ENCODE data around the gene SIDT1.

SIDT1 gene

GRCh38 chr3:113560271-113560670, 27.9 kb downstream of the SIDT1 start:
- TF ChIP-seq ZBTB7A (IDR thresholded peaks at IDR 0.05; ENCODE audit: low read depth) (no peak), TCF12 (IDR thresholded peaks at IDR 0.05; ENCODE audit: low read depth) (no peak), TEAD4 (IDR thresholded peaks at IDR 0.05) (no peak), RAD21 (IDR thresholded peaks at IDR 0.05; ENCODE audit: low read depth) (no peak), REST (IDR thresholded peaks at IDR 0.05; ENCODE audit: low read depth) (no peak), NFIC (IDR thresholded peaks at IDR 0.05) (no peak), FOXM1 (IDR thresholded peaks at IDR 0.05; ENCODE audit: borderline replicate concordance, low read depth) (no peak), USF1 (IDR thresholded peaks at IDR 0.05) (no peak)

- TF ChIP-seq USF1 (IDR thresholded peaks at IDR 0.05) (no peak), MAX (IDR thresholded peaks at IDR 0.05) (no peak), FOXM1 (IDR thresholded peaks at IDR 0.05; ENCODE audit: borderline replicate concordance, low read depth) (no peak), CREB1 (IDR thresholded peaks at IDR 0.05; ENCODE audit: low read depth) (no peak), TAF1 (IDR thresholded peaks at IDR 0.05; ENCODE audit: low read depth) (no peak), YY1 (IDR thresholded peaks at IDR 0.05; ENCODE audit: low read depth) (no peak), RAD21 (IDR thresholded peaks at IDR 0.05; ENCODE audit: low read depth) (no peak), TCF12 (IDR thresholded peaks at IDR 0.05; ENCODE audit: low read depth) (no peak), EP300 (IDR thresholded peaks at IDR 0.05; ENCODE audit: borderline replicate concordance) (no peak), CEBPB (IDR thresholded peaks at IDR 0.05) (no peak), EGR1 (IDR thresholded peaks at IDR 0.05) (no peak), NFIC (IDR thresholded peaks at IDR 0.05) (no peak), TEAD4 (IDR thresholded peaks at IDR 0.05) (no peak), ZBTB7A (IDR thresholded peaks at IDR 0.05; ENCODE audit: low read depth) (no peak)
Observed at GRCh38 chr3:113560831-113561623, 28.7 kb downstream of the SIDT1 start.

- TF ChIP-seq REST (IDR thresholded peaks at IDR 0.05; ENCODE audit: low read depth) (no peak), YY1 (IDR thresholded peaks at IDR 0.05; ENCODE audit: low read depth) (no peak), RAD21 (IDR thresholded peaks at IDR 0.05; ENCODE audit: low read depth) (no peak), TEAD4 (IDR thresholded peaks at IDR 0.05) (no peak), NFIC (IDR thresholded peaks at IDR 0.05) (no peak), TCF12 (IDR thresholded peaks at IDR 0.05; ENCODE audit: low read depth) (no peak), ZBTB7A (IDR thresholded peaks at IDR 0.05; ENCODE audit: low read depth) (no peak), MAX (IDR thresholded peaks at IDR 0.05) (no peak)
Observed at GRCh38 chr3:113565555-113565954, 33.2 kb downstream of the SIDT1 start.

- no peak for TF ChIP-seq EGR1 (IDR thresholded peaks at IDR 0.05)
- no peak for TF ChIP-seq TCF12 (IDR thresholded peaks at IDR 0.05; ENCODE audit: low read depth)
- no peak for TF ChIP-seq TEAD4 (IDR thresholded peaks at IDR 0.05)
- TF ChIP-seq CREB1 (IDR thresholded peaks at IDR 0.05; ENCODE audit: low read depth) = no peak
- TF ChIP-seq REST (IDR thresholded peaks at IDR 0.05; ENCODE audit: low read depth) = no peak
Observed at GRCh38 chr3:113570158-113570557, 37.8 kb downstream of the SIDT1 start.

GRCh38 chr3:113571360-113571759, 39.0 kb downstream of the SIDT1 start:
- TF ChIP-seq REST (IDR thresholded peaks at IDR 0.05; ENCODE audit: low read depth) = no peak
- no peak for TF ChIP-seq MAX (IDR thresholded peaks at IDR 0.05)
- TF ChIP-seq CREB1 (IDR thresholded peaks at IDR 0.05; ENCODE audit: low read depth) = no peak
